OCI-LY7 (cell line): ENCODE measurements around the gene NDUFB2.

Experiments used
- EZH2phosphoT487 ChIP-seq: fragments of 200-600 bp; sonication (generic); IDR thresholded peaks from 2 replicates; pipeline ENCODE4 v1.6.1; 2018; ENCODE audit warnings: low read depth, borderline replicate concordance, mild to moderate bottlenecking, mixed run types, antibody characterized with exemption, low read length, moderate library complexity, mixed read lengths
- TF ChIP-seq, protein P1 (sequence below): fragments of 200-600 bp; sonication (generic); conservative IDR thresholded peaks from 2 replicates; pipeline ENCODE4 v1.5.1; 2014; ENCODE audit warnings: mild to moderate bottlenecking, antibody characterized with exemption, low read length, moderate library complexity, mixed read lengths

DNA sequence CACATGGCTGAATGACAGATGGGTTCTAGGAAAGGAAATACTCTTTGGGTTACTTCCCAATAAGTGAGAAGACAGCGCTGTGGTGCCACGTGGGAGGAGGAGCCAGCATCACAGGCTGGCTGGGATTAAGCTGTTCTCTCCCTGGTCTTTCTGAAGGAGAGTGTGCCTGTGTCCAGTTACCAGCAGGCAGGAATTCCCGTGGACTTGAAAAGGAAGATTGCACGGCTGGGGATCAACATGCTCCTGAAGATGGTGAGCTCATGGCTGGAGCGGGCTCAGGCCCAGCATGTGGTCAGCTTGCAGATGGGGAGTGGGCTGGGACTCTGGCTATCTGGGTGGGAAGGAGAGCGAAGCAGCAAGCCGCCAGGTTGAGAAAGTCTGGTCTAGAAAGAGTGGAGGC is 15.6 kb upstream of the NDUFB2 start:
- TF ChIP-seq, protein P1, sequence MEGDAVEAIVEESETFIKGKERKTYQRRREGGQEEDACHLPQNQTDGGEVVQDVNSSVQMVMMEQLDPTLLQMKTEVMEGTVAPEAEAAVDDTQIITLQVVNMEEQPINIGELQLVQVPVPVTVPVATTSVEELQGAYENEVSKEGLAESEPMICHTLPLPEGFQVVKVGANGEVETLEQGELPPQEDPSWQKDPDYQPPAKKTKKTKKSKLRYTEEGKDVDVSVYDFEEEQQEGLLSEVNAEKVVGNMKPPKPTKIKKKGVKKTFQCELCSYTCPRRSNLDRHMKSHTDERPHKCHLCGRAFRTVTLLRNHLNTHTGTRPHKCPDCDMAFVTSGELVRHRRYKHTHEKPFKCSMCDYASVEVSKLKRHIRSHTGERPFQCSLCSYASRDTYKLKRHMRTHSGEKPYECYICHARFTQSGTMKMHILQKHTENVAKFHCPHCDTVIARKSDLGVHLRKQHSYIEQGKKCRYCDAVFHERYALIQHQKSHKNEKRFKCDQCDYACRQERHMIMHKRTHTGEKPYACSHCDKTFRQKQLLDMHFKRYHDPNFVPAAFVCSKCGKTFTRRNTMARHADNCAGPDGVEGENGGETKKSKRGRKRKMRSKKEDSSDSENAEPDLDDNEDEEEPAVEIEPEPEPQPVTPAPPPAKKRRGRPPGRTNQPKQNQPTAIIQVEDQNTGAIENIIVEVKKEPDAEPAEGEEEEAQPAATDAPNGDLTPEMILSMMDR = no peak
- no peak for TF ChIP-seq EZH2phosphoT487
